HG03103 (cell line): Measurements from ENCODE around the gene SGF29.
"Not testable (repeated sequence)": the region's sequence is repeated elsewhere in the genome, so short reads cannot be mapped to it uniquely, and the experiment has no call there.

Experiments
- ATAC-seq: cut with Tn5 transposase; IDR thresholded peaks from one replicate; pipeline ENCODE4 v1.9.1; 2021; ENCODE audit warnings: low read depth; ENCODE audit not compliant: unreplicated experiment

Gene SGF29

GRCh38 chr16:28638359-28638758 is 84.6 kb downstream of the SGF29 start:
- ATAC-seq: not testable (repeated sequence)

GRCh38 chr16:28639959-28640358 is 86.2 kb downstream of the SGF29 start:
- ATAC-seq: not testable (repeated sequence)
